Prostate gland (tissue), 2 donors: ENCODE data around the gene SERPINB1. TPM values are rescaled to one million over a fixed set of nuclear protein-coding genes. Genes with fewer than 3 reads are reported as not detected.
"Not testable (repeated sequence)": the region's sequence is repeated elsewhere in the genome, so short reads cannot be mapped to it uniquely, and the experiment has no call there.

ENCODE experiments used
- DNase-seq: peaks from one replicate; pipeline ENCODE4 v3.0.0-alpha.2; 2019; ENCODE audit warnings: low spot score
- H3K27ac ChIP-seq, 2 donors: fragments of 200-600 bp; sonication (generic); 2 replicates each; pipeline ENCODE4 v1.5.1; 2017 to 2019
- H3K27me3 ChIP-seq: fragments of 200-600 bp; sonication (generic); replicated peaks from 2 replicates; pipeline ENCODE4 v1.5.1; 2019; ENCODE audit not compliant: insufficient read depth
- H3K36me3 ChIP-seq, 2 donors: fragments of 200-600 bp; sonication (generic); 1 replicate in 1 of 2; 2 replicates in 1 of 2; pipeline versions ENCODE4 v1.5.1 to v1.8.1; 2017 to 2019
- H3K4me1 ChIP-seq: fragments of 200-600 bp; sonication (generic); replicated peaks from 2 replicates; pipeline ENCODE4 v1.5.1; 2019
- H3K4me3 ChIP-seq, 2 donors: fragments of 200-600 bp; sonication (generic); 2 replicates each; pipeline ENCODE4 v1.5.1; 2017 to 2019
- H3K9me3 ChIP-seq: fragments of 200-600 bp; sonication (generic); 2 replicates; pipeline ENCODE4 v1.5.1; 2017
- CTCF ChIP-seq, 4 experiments: fragments of 200-600 bp in 2 of 4; fragments of 450-650 bp in 2 of 4; sonication (generic) in 2 of 4; IDR thresholded peaks; 1 replicate in 3 of 4; 2 replicates in 1 of 4; pipeline ENCODE4 v1.5.1; 2016 to 2019; ENCODE audit warnings: antibody characterized with exemption in 4 of 4, mild to moderate bottlenecking in 2 of 4, moderate library complexity in 2 of 4
- POLR2A ChIP-seq: fragments of 450-650 bp; IDR thresholded peaks from one replicate; pipeline ENCODE4 v1.6.1; 2016; ENCODE audit warnings: antibody characterized with exemption, mild to moderate bottlenecking
- POLR2AphosphoS5 ChIP-seq: sonication (generic); formaldehyde crosslinking; IDR thresholded peaks from one replicate; pipeline ENCODE4 v1.6.1; 2017; ENCODE audit warnings: antibody characterized with exemption
- WGBS: methylation state at CpG from one replicate; pipeline ENCODE4 v1.1.5; 2018; 5-methylcytosine and 5-hydroxymethylcytosine counted together
- intact Hi-C: fragments of 100-400 bp; cut with DNase I; formaldehyde crosslinking; loops from one replicate; pipeline ENCODE4 v1.14.2; 2022
- total RNA-seq, 2 donors: library from RNA; depleted of rRNA; stranded (reverse); fragments of >200 nt; gene quantifications; one replicate each; pipeline ENCODE4 v1.1.0, GENCODE V29; 2016

The SERPINB1 gene
- total RNA-seq, 2 donors from 2014 or later, result 27.5 to 31.1 TPM

- TF ChIP-seq POLR2AphosphoS5 (no peak), CTCF (IDR thresholded peaks at IDR 0.05) (no peak), POLR2A (no peak)
- Histone ChIP-seq H3K27ac (no peak overlapping the region), H3K4me1 (no peaks in the 10 kb centered on the region), H3K36me3 (no peaks in the 10 kb centered on the region), H3K9me3 (no peaks in the 10 kb centered on the region), H3K27me3 (no peaks in the 10 kb centered on the region), H3K4me3 (no peak overlapping the region)
- intact Hi-C loops, result no loop called here
- no peak for DNase-seq
- WGBS, result 74% methylated on average over 10 of the region's 12 CpGs
Observed at GRCh38 chr6:2861060-2861821, 19.6 kb upstream of the SERPINB1 start.

DNA sequence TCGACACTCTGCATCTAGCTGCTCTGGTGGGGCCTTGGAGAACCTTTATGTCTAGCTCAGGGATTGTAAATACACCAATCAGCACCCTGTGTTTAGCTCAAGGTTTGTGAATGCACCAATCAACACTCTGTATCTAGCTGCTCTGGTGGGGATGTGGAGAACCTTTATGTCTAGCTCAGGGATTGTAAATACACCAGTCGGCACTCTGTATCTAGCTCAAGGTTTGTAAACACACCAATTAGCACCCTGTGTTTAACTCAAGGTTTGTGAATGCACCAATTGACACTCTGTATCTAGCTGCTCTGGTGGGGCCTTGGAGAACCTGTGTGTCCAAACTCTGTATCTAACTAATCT is 19.0 kb upstream of the SERPINB1 start:
- H3K27me3 ChIP-seq, H3K4me3 ChIP-seq, DNase-seq, H3K27ac ChIP-seq, intact Hi-C loops, H3K36me3 ChIP-seq, H3K9me3 ChIP-seq, H3K4me1 ChIP-seq: not testable (repeated sequence)
- WGBS, result 100% methylated on average over 2 of the region's 2 CpGs

DNA sequence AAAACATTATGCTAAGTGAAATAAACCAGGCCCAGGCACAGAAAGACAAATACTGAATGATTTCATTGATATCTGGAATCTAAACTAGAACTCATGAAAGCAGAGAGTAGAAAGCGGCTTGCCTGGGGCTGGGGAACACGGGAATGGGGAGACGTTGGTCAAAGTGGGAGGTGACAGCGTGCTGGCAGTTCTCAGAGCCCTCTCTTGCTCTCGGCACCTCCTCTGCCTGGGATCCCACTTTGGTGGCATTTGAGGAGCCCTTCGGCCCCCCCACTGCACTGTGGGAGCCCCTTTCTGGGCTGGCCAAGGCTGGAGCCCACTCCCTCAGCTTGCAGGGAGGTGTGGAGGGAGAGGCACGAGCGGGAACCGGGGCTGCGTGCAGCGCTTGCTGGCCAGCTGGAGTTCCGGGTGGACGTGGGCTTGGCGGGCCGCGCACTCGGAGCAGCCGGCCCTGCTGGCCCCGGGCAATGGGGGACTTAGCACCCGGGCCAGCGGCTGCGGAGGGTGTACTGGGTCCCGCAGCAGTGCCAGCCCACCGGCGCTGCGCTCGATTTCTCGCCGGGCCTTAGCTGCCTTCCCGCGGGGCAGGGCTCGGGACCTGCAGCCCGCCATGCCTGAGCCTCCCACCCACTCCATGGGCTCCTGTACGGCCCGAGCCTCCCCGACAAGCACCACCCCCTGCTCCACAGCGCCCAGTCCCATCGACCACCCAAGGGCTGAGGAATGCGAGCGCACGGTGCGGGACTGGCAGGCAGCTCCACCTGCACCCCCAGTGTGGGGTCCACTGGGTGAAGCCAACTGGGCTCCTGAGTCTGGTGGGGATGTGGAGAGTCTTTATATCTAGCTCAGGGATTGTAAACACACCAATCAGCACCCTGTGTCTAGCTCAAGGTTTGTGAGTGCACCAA is 18.4 kb upstream of the SERPINB1 start:
- H3K36me3 ChIP-seq, H3K9me3 ChIP-seq, H3K4me1 ChIP-seq, H3K27ac ChIP-seq, H3K27me3 ChIP-seq, intact Hi-C loops, H3K4me3 ChIP-seq, DNase-seq: not testable (repeated sequence)
- WGBS, result 96% methylated on average over 22 of the region's 42 CpGs

- TF ChIP-seq CTCF (IDR thresholded peaks at IDR 0.05) (no peak), POLR2A (no peak), POLR2AphosphoS5 (no peak)
- H3K36me3 ChIP-seq, result no peaks in the 10 kb centered on the region
- no peak overlapping the region for H3K27ac ChIP-seq
- intact Hi-C loops, result no loop called here
- H3K27me3 ChIP-seq, result no peaks in the 10 kb centered on the region
- no peaks in the 10 kb centered on the region for H3K9me3 ChIP-seq
- DNase-seq, result no peak
- WGBS, result 92% methylated on average over 4 of the region's 4 CpGs
- H3K4me3 ChIP-seq, result no peak overlapping the region
- H3K4me1 ChIP-seq, result no peaks in the 10 kb centered on the region
Observed at GRCh38 chr6:2859185-2859700, 17.6 kb upstream of the SERPINB1 start.

GRCh38 chr6:2857580-2858337 is 16.1 kb upstream of the SERPINB1 start:
- 61% methylated on average over 18 of the region's 18 CpGs for WGBS
- Histone ChIP-seq H3K4me1 (no peaks in the 10 kb centered on the region), H3K36me3 (no peaks in the 10 kb centered on the region), H3K27ac (no peak overlapping the region), H3K9me3 (no peaks in the 10 kb centered on the region), H3K4me3 (no peak overlapping the region), H3K27me3 (no peaks in the 10 kb centered on the region)
- intact Hi-C loops, result no loop called here
- TF ChIP-seq POLR2A (no peak), POLR2AphosphoS5 (no peak), CTCF (IDR thresholded peaks at IDR 0.05) (no peak)
- DNase-seq, result no peak
